Measurements from ENCODE around the gene BACE2. TPM values are rescaled to one million over a fixed set of nuclear protein-coding genes. Genes with fewer than 3 reads are reported as not detected.
A peak's percentile ranks its signal among the peaks of the same experiment; 100 is the strongest.

Gene BACE2
- total RNA-seq, 1 donor from 2014 or later, result 20.8 TPM

DNA sequence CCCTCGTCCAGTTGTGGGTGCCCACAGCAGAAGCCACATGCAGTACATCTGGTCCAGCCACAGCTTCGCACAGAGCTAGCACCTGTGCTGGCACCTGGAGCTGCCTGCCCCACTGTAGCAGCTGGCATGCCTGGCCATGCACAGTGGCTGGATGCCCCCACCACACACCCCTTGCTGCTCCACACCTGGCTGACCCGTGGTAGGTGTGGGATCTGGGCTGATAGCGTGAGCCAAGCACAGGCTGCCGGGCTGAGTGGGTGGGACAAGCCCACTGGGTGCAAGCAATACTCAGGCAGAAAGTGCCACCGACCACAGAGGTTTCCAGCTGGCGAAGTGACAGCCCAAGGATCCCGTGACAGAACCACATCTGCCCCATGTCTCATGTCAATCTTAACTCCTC lies 30.6 kb upstream of the BACE2 start:
- intact Hi-C loops (cut with DNase I), result no loop called here
- no peak for ATAC-seq
- Histone ChIP-seq H3K4me3 (no peak overlapping the region), H3K36me3 (no peaks in the 10 kb centered on the region), H3K27me3 (ENCODE audit: low read depth) (no peaks in the 10 kb centered on the region), H3K9me3 (no peaks in the 10 kb centered on the region), H3K4me1 (peaks cover 14% of the 10 kb centered on the region), H3K27ac (no peak overlapping the region)
- TF ChIP-seq, protein P1, sequence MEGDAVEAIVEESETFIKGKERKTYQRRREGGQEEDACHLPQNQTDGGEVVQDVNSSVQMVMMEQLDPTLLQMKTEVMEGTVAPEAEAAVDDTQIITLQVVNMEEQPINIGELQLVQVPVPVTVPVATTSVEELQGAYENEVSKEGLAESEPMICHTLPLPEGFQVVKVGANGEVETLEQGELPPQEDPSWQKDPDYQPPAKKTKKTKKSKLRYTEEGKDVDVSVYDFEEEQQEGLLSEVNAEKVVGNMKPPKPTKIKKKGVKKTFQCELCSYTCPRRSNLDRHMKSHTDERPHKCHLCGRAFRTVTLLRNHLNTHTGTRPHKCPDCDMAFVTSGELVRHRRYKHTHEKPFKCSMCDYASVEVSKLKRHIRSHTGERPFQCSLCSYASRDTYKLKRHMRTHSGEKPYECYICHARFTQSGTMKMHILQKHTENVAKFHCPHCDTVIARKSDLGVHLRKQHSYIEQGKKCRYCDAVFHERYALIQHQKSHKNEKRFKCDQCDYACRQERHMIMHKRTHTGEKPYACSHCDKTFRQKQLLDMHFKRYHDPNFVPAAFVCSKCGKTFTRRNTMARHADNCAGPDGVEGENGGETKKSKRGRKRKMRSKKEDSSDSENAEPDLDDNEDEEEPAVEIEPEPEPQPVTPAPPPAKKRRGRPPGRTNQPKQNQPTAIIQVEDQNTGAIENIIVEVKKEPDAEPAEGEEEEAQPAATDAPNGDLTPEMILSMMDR (IDR thresholded peaks at IDR 0.05), result no peak
- DNase-seq, result no peak

DNA sequence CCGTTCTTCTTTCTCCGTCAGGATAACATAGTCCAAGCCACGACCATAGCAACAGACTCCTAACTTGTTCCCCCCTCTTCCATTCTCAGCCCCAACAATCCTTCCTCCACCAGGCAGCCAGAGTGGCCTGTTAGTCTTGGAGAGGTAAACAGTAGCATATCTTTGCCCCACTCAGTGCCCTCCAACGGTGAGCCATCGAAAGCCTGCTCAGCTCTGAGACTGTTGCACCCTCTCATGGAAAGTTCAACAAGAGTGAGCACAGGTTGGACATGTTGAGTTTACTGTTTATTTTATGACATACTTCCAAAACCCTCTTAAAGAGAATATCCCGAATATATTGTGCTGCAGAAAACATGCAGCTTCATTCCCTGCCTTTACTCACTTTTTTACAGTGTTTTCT lies 30.1 kb upstream of the BACE2 start:
- TF ChIP-seq, protein P1 (IDR thresholded peaks at IDR 0.05), result no peak
- Histone ChIP-seq H3K9me3 (no peaks in the 10 kb centered on the region), H3K36me3 (no peaks in the 10 kb centered on the region), H3K27me3 (ENCODE audit: low read depth) (no peaks in the 10 kb centered on the region), H3K4me1 (peaks cover 14% of the 10 kb centered on the region), H3K4me3 (no peak overlapping the region), H3K27ac (no peak overlapping the region)
- no peak for ATAC-seq
- intact Hi-C loops (cut with DNase I), result no loop called here
- no peak for DNase-seq

DNA sequence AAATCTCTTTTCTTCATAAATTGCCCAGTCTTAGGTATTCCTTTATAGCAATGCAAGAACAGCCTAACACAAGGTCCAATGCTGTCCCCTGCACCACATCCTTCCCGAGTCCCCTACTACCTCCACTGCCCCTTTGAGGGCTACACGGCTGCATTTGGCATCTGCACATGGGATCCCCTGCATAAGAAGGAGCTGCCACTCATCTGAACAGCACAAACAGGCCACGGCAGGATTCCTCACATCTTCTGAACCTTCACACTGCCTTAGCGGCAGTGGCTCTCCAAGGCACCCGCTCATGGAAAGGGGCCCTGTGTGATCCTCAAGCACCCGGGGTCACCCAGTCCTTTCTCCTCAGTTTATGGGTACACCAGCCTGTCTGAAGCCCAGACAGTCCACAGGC lies 29.2 kb upstream of the BACE2 start:
- DNase-seq, result no peak
- ATAC-seq, result no peak
- intact Hi-C loops (cut with DNase I), result no loop called here
- Histone ChIP-seq H3K9me3 (no peaks in the 10 kb centered on the region), H3K4me1 (peaks cover 14% of the 10 kb centered on the region), H3K27ac (no peak overlapping the region), H3K27me3 (ENCODE audit: low read depth) (no peaks in the 10 kb centered on the region), H3K4me3 (no peak overlapping the region), H3K36me3 (no peaks in the 10 kb centered on the region)
- TF ChIP-seq, protein P1 (IDR thresholded peaks at IDR 0.05), result no peak

DNA sequence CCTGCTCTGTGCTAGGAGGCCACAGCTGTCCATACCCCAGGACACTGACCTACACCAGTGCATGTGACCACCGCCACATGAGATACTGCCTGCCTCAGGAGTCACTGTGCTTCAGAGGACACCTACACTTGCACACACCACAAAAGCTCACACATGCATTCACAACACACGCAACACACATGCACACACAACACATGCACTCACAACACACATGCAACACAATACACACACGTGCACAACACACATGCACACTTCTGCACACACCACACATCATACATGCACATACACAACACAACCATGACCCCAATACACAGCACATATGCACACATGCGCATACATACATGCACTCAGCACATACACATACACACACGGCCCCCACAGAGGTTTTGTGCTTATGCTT lies 28.7 kb upstream of the BACE2 start:
- H3K27ac ChIP-seq, result no peak overlapping the region
- DNase-seq, result no peak
- H3K27me3 ChIP-seq (ENCODE audit: low read depth), result no peaks in the 10 kb centered on the region
- H3K36me3 ChIP-seq, result no peaks in the 10 kb centered on the region
- H3K4me1 ChIP-seq, result peaks cover 14% of the 10 kb centered on the region
- intact Hi-C loops (cut with DNase I), result no loop called here
- H3K4me3 ChIP-seq, result no peak overlapping the region
- no peaks in the 10 kb centered on the region for H3K9me3 ChIP-seq
- TF ChIP-seq, protein P1 (IDR thresholded peaks at IDR 0.05), result no peak
- ATAC-seq, result no peak

DNA sequence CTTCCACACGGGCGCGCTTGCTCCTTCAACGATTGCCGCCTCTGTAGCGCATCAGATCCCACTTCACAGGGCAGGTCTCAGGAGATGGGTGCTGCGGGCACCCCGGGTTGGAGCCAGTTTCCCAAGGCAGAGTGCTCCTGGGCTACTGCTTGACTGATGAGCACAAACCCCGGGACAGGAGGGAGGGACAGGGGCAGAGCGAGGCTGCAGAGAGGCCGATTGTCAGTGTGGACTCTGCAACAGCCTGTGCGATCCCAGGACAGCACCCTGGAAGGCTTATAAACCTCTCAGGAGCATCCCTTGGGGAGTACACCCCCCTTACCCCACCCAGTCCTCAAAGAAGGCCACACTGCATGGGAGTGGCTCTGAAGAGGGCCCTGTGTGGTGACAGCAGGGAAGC lies 28.0 kb upstream of the BACE2 start:
- ATAC-seq (peak in 1 of 2 donors; percentile 6), DNase-seq (no peak)
- H3K36me3 ChIP-seq, result no peaks in the 10 kb centered on the region
- intact Hi-C loops (cut with DNase I), result no loop called here
- TF ChIP-seq, protein P1 (IDR thresholded peaks at IDR 0.05), result no peak
- no peaks in the 10 kb centered on the region for H3K27me3 ChIP-seq (ENCODE audit: low read depth)
- H3K4me3 ChIP-seq, result no peak overlapping the region
- H3K4me1 ChIP-seq, result peaks cover 14% of the 10 kb centered on the region
- H3K9me3 ChIP-seq, result no peaks in the 10 kb centered on the region
- no peak overlapping the region for H3K27ac ChIP-seq

DNA sequence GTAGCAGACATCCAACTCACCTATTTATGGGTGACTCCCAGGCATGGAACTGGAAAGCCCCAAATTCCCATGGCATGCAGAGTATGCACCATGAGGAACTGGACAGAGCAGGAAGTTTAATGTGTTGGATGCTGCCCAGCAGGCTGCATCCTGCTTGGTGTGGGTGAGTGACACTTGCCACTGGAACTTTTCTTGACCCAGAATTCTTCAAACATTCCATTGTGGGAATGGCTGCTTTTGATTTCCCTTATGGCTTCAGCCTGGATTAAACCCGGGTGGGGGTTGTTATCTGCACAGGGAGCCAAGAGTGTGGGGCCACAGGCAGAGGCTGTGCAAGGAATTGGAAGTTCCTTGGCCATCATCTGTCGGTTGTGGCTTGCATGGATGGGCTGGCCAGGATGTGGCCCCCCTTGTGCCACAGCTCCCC lies 26.9 kb upstream of the BACE2 start:
- TF ChIP-seq, protein P1 (IDR thresholded peaks at IDR 0.05), result no peak
- H3K36me3 ChIP-seq, result no peaks in the 10 kb centered on the region
- H3K27me3 ChIP-seq (ENCODE audit: low read depth), result no peaks in the 10 kb centered on the region
- no peak for ATAC-seq
- no peak for DNase-seq
- no peak overlapping the region for H3K4me3 ChIP-seq
- intact Hi-C loops (cut with DNase I), result no loop called here
- peaks cover 14% of the 10 kb centered on the region for H3K4me1 ChIP-seq
- no peaks in the 10 kb centered on the region for H3K9me3 ChIP-seq
- no peak overlapping the region for H3K27ac ChIP-seq
